Prostate gland (tissue), 2 donors: Measurements from ENCODE around the gene CRYBG3. TPM values are rescaled to one million over a fixed set of nuclear protein-coding genes. Genes with fewer than 3 reads are reported as not detected.
"Not testable (repeated sequence)": the region's sequence is repeated elsewhere in the genome, so short reads cannot be mapped to it uniquely, and the experiment has no call there.

Experiments used
- DNase-seq: peaks from one replicate; pipeline ENCODE4 v3.0.0-alpha.2; 2019; ENCODE audit warnings: low spot score
- H3K27ac ChIP-seq, 2 donors: fragments of 200-600 bp; sonication (generic); 2 replicates each; pipeline ENCODE4 v1.5.1; 2017 to 2019
- H3K27me3 ChIP-seq: fragments of 200-600 bp; sonication (generic); replicated peaks from 2 replicates; pipeline ENCODE4 v1.5.1; 2019; ENCODE audit not compliant: insufficient read depth
- H3K36me3 ChIP-seq, 2 donors: fragments of 200-600 bp; sonication (generic); 1 replicate in 1 of 2; 2 replicates in 1 of 2; pipeline versions ENCODE4 v1.5.1 to v1.8.1; 2017 to 2019
- H3K4me1 ChIP-seq: fragments of 200-600 bp; sonication (generic); replicated peaks from 2 replicates; pipeline ENCODE4 v1.5.1; 2019
- H3K4me3 ChIP-seq, 2 donors: fragments of 200-600 bp; sonication (generic); 2 replicates each; pipeline ENCODE4 v1.5.1; 2017 to 2019
- H3K9me3 ChIP-seq: fragments of 200-600 bp; sonication (generic); 2 replicates; pipeline ENCODE4 v1.5.1; 2017
- POLR2A ChIP-seq: fragments of 450-650 bp; IDR thresholded peaks from one replicate; pipeline ENCODE4 v1.6.1; 2016; ENCODE audit warnings: antibody characterized with exemption, mild to moderate bottlenecking
- POLR2AphosphoS5 ChIP-seq: sonication (generic); formaldehyde crosslinking; IDR thresholded peaks from one replicate; pipeline ENCODE4 v1.6.1; 2017; ENCODE audit warnings: antibody characterized with exemption
- WGBS: methylation state at CpG from one replicate; pipeline ENCODE4 v1.1.5; 2018; 5-methylcytosine and 5-hydroxymethylcytosine counted together
- intact Hi-C: fragments of 100-400 bp; cut with DNase I; formaldehyde crosslinking; loops from one replicate; pipeline ENCODE4 v1.14.2; 2022
- total RNA-seq, 2 donors: library from RNA; depleted of rRNA; stranded (reverse); fragments of >200 nt; gene quantifications; one replicate each; pipeline ENCODE4 v1.1.0, GENCODE V29; 2016
- TF ChIP-seq, protein P1 (sequence below), 4 experiments: fragments of 200-600 bp in 2 of 4; fragments of 450-650 bp in 2 of 4; sonication (generic) in 2 of 4; IDR thresholded peaks; 1 replicate in 3 of 4; 2 replicates in 1 of 4; pipeline ENCODE4 v1.5.1; 2016 to 2019; ENCODE audit warnings: antibody characterized with exemption in 4 of 4, mild to moderate bottlenecking in 2 of 4, moderate library complexity in 2 of 4

CRYBG3 gene
- total RNA-seq, 2 donors from 2014 or later, result 22.0 to 23.5 TPM

GRCh38 chr3:97899331-97899730 lies 77.5 kb downstream of the CRYBG3 start:
- no peak overlapping the region for H3K4me3 ChIP-seq
- H3K27ac ChIP-seq, result no peak overlapping the region
- no peaks in the 10 kb centered on the region for H3K4me1 ChIP-seq
- no peaks in the 10 kb centered on the region for H3K27me3 ChIP-seq
- TF ChIP-seq, protein P1, sequence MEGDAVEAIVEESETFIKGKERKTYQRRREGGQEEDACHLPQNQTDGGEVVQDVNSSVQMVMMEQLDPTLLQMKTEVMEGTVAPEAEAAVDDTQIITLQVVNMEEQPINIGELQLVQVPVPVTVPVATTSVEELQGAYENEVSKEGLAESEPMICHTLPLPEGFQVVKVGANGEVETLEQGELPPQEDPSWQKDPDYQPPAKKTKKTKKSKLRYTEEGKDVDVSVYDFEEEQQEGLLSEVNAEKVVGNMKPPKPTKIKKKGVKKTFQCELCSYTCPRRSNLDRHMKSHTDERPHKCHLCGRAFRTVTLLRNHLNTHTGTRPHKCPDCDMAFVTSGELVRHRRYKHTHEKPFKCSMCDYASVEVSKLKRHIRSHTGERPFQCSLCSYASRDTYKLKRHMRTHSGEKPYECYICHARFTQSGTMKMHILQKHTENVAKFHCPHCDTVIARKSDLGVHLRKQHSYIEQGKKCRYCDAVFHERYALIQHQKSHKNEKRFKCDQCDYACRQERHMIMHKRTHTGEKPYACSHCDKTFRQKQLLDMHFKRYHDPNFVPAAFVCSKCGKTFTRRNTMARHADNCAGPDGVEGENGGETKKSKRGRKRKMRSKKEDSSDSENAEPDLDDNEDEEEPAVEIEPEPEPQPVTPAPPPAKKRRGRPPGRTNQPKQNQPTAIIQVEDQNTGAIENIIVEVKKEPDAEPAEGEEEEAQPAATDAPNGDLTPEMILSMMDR (IDR thresholded peaks at IDR 0.05), result no peak
- TF ChIP-seq POLR2AphosphoS5 (no peak), POLR2A (no peak)
- DNase-seq, result no peak
- H3K36me3 ChIP-seq, result no peaks in the 10 kb centered on the region
- intact Hi-C loops, result no loop called here
- no peaks in the 10 kb centered on the region for H3K9me3 ChIP-seq

DNA sequence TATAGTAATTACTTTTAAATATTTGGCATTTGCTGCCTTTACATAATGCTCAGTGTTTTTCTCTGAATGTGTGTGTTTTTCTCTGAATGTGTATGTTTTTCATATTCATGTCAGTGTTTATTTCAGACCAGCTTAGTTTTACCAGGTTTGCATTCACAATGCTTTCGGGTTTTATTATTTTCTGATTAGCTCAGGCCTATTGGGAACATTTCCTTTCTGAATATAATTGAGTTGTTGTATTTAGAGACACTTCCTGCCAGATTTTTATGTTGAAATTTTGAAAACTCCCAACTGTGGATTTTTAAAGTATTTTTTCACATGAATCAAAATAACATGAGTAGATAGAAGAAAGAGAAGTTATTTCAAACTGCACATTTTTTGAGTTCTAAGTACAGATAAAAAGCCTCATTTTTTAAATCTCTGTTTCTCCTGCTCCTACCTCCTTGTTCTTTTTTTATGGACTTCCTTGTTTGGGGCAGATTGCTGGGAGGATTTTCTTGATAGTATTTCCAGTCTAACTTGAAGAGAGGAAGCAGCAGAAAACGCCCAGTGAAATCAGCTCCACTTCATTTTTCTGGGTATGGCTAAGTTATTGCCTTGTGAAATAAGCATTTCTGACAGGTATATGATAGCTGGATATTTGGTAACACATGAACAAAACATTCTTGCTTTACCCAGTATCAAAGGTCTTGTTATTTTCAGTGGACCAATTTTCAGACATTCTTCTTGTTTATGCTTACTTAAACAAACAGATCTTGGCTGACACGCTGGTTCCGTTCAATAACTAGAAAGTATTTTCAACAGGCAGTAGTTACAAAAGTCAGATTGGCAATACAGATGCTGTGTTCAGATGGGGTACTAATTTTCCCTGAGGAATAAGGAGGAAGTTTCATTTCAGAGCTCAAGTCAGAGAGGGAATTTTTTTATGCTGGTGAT lies 79.8 kb downstream of the CRYBG3 start:
- Histone ChIP-seq H3K36me3 (no peaks in the 10 kb centered on the region), H3K9me3 (no peaks in the 10 kb centered on the region), H3K4me3 (no peak overlapping the region), H3K27me3 (no peaks in the 10 kb centered on the region), H3K4me1 (no peaks in the 10 kb centered on the region), H3K27ac (no peak overlapping the region)
- WGBS, result 36% methylated on average over 4 of the region's 4 CpGs
- DNase-seq, result no peak
- TF ChIP-seq POLR2AphosphoS5 (no peak), POLR2A (no peak)
- TF ChIP-seq, protein P1 (IDR thresholded peaks at IDR 0.05), result no peak
- intact Hi-C loops, result no loop called here

- H3K4me1 ChIP-seq, DNase-seq, H3K4me3 ChIP-seq, H3K9me3 ChIP-seq, H3K27ac ChIP-seq, H3K27me3 ChIP-seq, intact Hi-C loops, H3K36me3 ChIP-seq: not testable (repeated sequence)
- WGBS, result no CpG with 5 or more reads among the region's 3 CpGs
These were observed 88.0 kb downstream of the CRYBG3 start for GRCh38 chr3:97909830-97910229.

DNA sequence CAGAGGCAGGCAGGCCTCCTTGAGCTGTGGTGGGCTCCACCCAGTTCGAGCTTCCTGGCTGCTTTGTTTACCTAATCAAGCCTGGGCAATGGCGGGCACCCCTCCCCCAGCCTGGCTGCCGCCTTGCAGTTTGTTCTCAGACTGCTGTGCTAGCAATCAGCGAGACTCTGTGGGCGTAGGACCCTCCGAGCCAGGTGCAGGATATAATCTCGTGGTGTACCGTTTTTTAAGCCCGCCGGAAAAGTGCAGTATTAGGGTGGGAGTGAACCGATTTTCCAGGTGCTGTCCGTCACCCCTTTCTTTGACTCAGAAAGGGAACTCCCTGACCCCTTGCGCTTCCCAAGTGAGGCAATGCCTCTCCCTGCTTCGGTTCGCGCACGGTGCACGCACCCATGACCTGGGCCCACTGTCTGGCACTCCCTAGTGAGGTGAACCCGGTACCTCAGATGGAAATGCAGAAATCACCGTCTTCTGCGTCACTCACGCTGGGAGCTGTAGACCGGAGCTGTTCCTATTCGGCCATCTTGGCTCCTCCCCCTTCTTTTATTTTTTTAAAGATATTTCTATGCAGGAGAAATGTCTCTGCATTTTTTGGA lies 88.5 kb downstream of the CRYBG3 start:
- H3K4me1 ChIP-seq, DNase-seq, H3K36me3 ChIP-seq, H3K9me3 ChIP-seq, intact Hi-C loops, H3K27me3 ChIP-seq, H3K27ac ChIP-seq, H3K4me3 ChIP-seq: not testable (repeated sequence)
- WGBS, result 78% methylated on average over 23 of the region's 24 CpGs

GRCh38 chr3:97910931-97911351 lies 89.1 kb downstream of the CRYBG3 start:
- no peaks in the 10 kb centered on the region for H3K27me3 ChIP-seq
- DNase-seq, result peak; percentile 21
- no peaks in the 10 kb centered on the region for H3K36me3 ChIP-seq
- no peaks in the 10 kb centered on the region for H3K9me3 ChIP-seq
- intact Hi-C loops, result no loop called here
- no peak overlapping the region for H3K4me3 ChIP-seq
- no peaks in the 10 kb centered on the region for H3K4me1 ChIP-seq
- no peak overlapping the region for H3K27ac ChIP-seq
- 39% methylated on average over 3 of the region's 3 CpGs for WGBS
- TF ChIP-seq POLR2A, result no peak
- TF ChIP-seq POLR2AphosphoS5, result no peak
- TF ChIP-seq, protein P1 (IDR thresholded peaks at IDR 0.05), result no peak
